Erythroblast (primary cell): Measurements from ENCODE around the gene FOSL1.

Source experiments
- GATA1 ChIP-seq: IDR thresholded peaks from 2 replicates; pipeline ENCODE4 v1.6.1; 2011; ENCODE audit warnings: low read depth, mild to moderate bottlenecking, control low read depth, low read length, moderate library complexity
- POLR2A ChIP-seq: IDR thresholded peaks from 2 replicates; pipeline ENCODE4 v1.6.1; 2011; ENCODE audit warnings: mild to moderate bottlenecking, low read length

GRCh38 chr11:65892661-65893317, 7.4 kb downstream of the FOSL1 start:
- no peak for TF ChIP-seq POLR2A
- TF ChIP-seq GATA1 = no peak
